Left ventricle myocardium inferior (tissue), 1 donor: ENCODE measurements around the gene ITCH. TPM values are rescaled to one million over a fixed set of nuclear protein-coding genes. Genes with fewer than 3 reads are reported as not detected.

Experiments
- DNase-seq: peaks from one replicate; pipeline ENCODE4 v3.0.0-alpha.2; 2020
- H3K27ac ChIP-seq: fragments of 200-600 bp; replicated peaks from 2 replicates; pipeline ENCODE4 v1.8.0; 2021
- H3K27me3 ChIP-seq: fragments of 200-600 bp; 2 replicates; pipeline ENCODE4 v1.8.0; 2021; ENCODE audit warnings: low read depth
- H3K36me3 ChIP-seq: fragments of 200-600 bp; 2 replicates; pipeline ENCODE4 v1.8.0; 2021
- H3K4me1 ChIP-seq: fragments of 200-600 bp; 2 replicates; pipeline ENCODE4 v1.8.0; 2021
- H3K4me3 ChIP-seq: fragments of 200-600 bp; 2 replicates; pipeline ENCODE4 v1.8.0; 2021; ENCODE audit warnings: mild to moderate bottlenecking, moderate library complexity
- H3K9me3 ChIP-seq: fragments of 200-600 bp; replicated peaks from 2 replicates; pipeline ENCODE4 v1.8.0; 2021
- intact Hi-C: fragments of 100-400 bp; cut with micrococcal nuclease; formaldehyde crosslinking; loops from one replicate; pipeline ENCODE4 v1.11.0; 2022
- microRNA-seq: library from miRNA; unstranded; fragments of <30 nt; microRNA quantifications from one replicate; pipeline ENCODE4 v1.2.0, GENCODE V29; 2020
- total RNA-seq: library from RNA; stranded (reverse); fragmentation: NEBNext Ultra II Directional; extraction: Animal tissue kit (Norgen Biotek cat#: 25700); gene quantifications from one replicate; pipeline ENCODE4 v1.2.1, GENCODE V29; 2021
- TF ChIP-seq, protein P1 (sequence below): fragments of 200-600 bp; IDR thresholded peaks from 2 replicates; pipeline ENCODE4 v1.8.0; 2021; ENCODE audit warnings: antibody characterized with exemption, mild to moderate bottlenecking, borderline replicate concordance
- donor health status: DM: no; HTN: yes; CAD: no; lungs with severe emphysema.

Gene ITCH
- total RNA-seq, 1 donor from 2014 or later: 40.1 TPM

DNA sequence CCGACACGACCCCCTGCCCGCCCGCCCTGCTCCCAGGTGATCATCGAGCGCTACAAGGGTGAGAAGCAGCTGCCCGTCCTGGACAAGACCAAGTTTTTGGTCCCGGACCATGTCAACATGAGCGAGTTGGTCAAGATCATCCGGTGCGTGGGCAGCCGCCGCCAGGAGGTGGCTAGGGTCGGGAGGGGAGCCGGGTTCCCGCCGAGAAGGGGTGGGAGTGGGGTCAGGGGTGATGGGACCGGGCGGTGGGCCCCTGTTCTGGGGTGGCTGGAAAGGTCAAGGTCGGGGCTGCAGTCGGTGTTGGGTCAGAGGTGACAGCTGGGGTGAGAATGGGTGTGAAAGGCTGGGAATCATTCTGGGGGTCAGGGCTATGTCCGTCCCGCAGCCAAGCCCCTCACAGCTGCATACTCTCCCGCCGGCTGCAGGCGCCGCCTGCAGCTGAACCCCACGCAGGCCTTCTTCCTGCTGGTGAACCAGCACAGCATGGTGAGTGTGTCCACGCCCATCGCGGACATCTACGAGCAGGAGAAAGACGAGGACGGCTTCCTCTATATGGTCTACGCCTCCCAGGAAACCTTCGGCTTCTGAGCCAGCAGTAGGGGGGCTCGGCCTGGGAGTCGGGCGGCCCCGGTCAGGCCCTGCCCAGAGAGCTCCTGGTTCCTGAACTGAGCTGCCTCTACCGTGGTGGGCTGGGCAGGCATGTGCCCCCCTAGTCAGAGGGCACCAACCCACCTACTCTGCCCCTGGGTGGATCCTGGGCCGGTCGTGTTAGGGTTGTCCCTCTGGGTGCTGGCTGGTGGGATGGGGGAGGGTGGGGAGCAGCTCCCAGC, 196.5 kb downstream of the ITCH start:
- Histone ChIP-seq H3K27ac (peak overlapping the region; percentile 96), H3K36me3 (no peaks in the 10 kb centered on the region), H3K9me3 (no peaks in the 10 kb centered on the region), H3K4me1 (peaks cover 27% of the 10 kb centered on the region), H3K4me3 (peak overlapping the region; percentile 94), H3K27me3 (no peaks in the 10 kb centered on the region)
- no peak for DNase-seq
- intact Hi-C loops: no loop called here
- TF ChIP-seq, protein P1, sequence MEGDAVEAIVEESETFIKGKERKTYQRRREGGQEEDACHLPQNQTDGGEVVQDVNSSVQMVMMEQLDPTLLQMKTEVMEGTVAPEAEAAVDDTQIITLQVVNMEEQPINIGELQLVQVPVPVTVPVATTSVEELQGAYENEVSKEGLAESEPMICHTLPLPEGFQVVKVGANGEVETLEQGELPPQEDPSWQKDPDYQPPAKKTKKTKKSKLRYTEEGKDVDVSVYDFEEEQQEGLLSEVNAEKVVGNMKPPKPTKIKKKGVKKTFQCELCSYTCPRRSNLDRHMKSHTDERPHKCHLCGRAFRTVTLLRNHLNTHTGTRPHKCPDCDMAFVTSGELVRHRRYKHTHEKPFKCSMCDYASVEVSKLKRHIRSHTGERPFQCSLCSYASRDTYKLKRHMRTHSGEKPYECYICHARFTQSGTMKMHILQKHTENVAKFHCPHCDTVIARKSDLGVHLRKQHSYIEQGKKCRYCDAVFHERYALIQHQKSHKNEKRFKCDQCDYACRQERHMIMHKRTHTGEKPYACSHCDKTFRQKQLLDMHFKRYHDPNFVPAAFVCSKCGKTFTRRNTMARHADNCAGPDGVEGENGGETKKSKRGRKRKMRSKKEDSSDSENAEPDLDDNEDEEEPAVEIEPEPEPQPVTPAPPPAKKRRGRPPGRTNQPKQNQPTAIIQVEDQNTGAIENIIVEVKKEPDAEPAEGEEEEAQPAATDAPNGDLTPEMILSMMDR: no peak

GRCh38 chr20:34560141-34560523, 197.1 kb downstream of the ITCH start:
- intact Hi-C loops: no loop called here
- DNase-seq: no peak
- Histone ChIP-seq H3K4me1 (peaks cover 32% of the 10 kb centered on the region), H3K9me3 (no peaks in the 10 kb centered on the region), H3K27ac (peak overlapping the region; percentile 96), H3K27me3 (no peaks in the 10 kb centered on the region), H3K4me3 (peak overlapping the region; percentile 94), H3K36me3 (no peaks in the 10 kb centered on the region)
- TF ChIP-seq, protein P1: no peak

GRCh38 chr20:34560614-34561013, 197.5 kb downstream of the ITCH start:
- Histone ChIP-seq H3K4me1 (peaks cover 32% of the 10 kb centered on the region), H3K9me3 (no peaks in the 10 kb centered on the region), H3K36me3 (no peaks in the 10 kb centered on the region), H3K27me3 (no peaks in the 10 kb centered on the region), H3K27ac (no peak overlapping the region), H3K4me3 (no peak overlapping the region)
- no peak for DNase-seq
- TF ChIP-seq, protein P1: no peak
- intact Hi-C loops: no loop called here

Small RNA genes within 50 kb of the gene (microRNA-seq; reads per million reads assigned to microRNA genes)
- not detected for gene MIR644A

Other genes with a start within 250 kb of the ITCH start
- 32.6 TPM for gene ASIP, start 121.8 kb upstream of the ITCH start, total RNA-seq
- gene AHCY, start 59.9 kb upstream of the ITCH start, total RNA-seq: 66.2 TPM
- 166 TPM for gene DYNLRB1, start 153.1 kb downstream of the ITCH start, total RNA-seq
- gene MAP1LC3A, start 195.4 kb downstream of the ITCH start, total RNA-seq: 110 TPM